ENCODE results near the gene OTOA.

GRCh38 chr16:21704266-21704665 lies 40.5 kb downstream of the OTOA start:
- TF ChIP-seq, protein P1, sequence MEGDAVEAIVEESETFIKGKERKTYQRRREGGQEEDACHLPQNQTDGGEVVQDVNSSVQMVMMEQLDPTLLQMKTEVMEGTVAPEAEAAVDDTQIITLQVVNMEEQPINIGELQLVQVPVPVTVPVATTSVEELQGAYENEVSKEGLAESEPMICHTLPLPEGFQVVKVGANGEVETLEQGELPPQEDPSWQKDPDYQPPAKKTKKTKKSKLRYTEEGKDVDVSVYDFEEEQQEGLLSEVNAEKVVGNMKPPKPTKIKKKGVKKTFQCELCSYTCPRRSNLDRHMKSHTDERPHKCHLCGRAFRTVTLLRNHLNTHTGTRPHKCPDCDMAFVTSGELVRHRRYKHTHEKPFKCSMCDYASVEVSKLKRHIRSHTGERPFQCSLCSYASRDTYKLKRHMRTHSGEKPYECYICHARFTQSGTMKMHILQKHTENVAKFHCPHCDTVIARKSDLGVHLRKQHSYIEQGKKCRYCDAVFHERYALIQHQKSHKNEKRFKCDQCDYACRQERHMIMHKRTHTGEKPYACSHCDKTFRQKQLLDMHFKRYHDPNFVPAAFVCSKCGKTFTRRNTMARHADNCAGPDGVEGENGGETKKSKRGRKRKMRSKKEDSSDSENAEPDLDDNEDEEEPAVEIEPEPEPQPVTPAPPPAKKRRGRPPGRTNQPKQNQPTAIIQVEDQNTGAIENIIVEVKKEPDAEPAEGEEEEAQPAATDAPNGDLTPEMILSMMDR (IDR thresholded peaks at IDR 0.05; ENCODE audit: extremely low read depth in 1 of 2, insufficient read depth in 1 of 2, low read depth in 1 of 2, low read length in 2 of 2): no peak
- TF ChIP-seq POLR2AphosphoS5 (IDR thresholded peaks at IDR 0.05; ENCODE audit: insufficient read depth, low read depth, low read length): no peak
- no peak for TF ChIP-seq POLR2A (IDR thresholded peaks at IDR 0.05; ENCODE audit: low read depth, low read length)
- no peak for TF ChIP-seq EZH2 (IDR thresholded peaks at IDR 0.05; ENCODE audit: borderline replicate concordance, low read depth, low read length, severe bottlenecking)
- no peak for TF ChIP-seq FOS (IDR thresholded peaks at IDR 0.05; ENCODE audit: borderline replicate concordance, insufficient read depth, low read length)
- TF ChIP-seq JUN (IDR thresholded peaks at IDR 0.05; ENCODE audit: borderline replicate concordance, insufficient read depth, insufficient read length, low read depth): no peak
- TF ChIP-seq GATA2 (IDR thresholded peaks at IDR 0.05; ENCODE audit: insufficient read depth, insufficient read length, low read depth, low read length): no peak
- TF ChIP-seq MAX (IDR thresholded peaks at IDR 0.05; ENCODE audit: insufficient read depth, insufficient read length): no peak

Measured in endothelial cell of umbilical vein (primary cell).